NT2/D1 (cell line): ENCODE data around the gene GRPR.

ENCODE experiments used
- SUZ12 ChIP-seq: IDR thresholded peaks from 2 replicates; pipeline ENCODE4 v1.6.1; 2011; ENCODE audit not compliant: insufficient read length, insufficient read depth; ENCODE audit errors: extremely low read depth
- YY1 ChIP-seq: IDR thresholded peaks from 2 replicates; pipeline ENCODE4 v1.6.1; 2011; ENCODE audit not compliant: insufficient read length, insufficient read depth
- ZNF274 ChIP-seq: IDR thresholded peaks from 2 replicates; pipeline ENCODE4 v1.6.1; 2011; ENCODE audit warnings: mild to moderate bottlenecking, low read depth, low read length

GRCh38 chrX:16144420-16144819 lies 21.1 kb downstream of the GRPR start:
- TF ChIP-seq ZNF274 (no peak), YY1 (no peak), SUZ12 (no peak)
